ENCODE data around the gene GUCY1A1.

GRCh38 chr4:155690044-155690837 lies 23.6 kb downstream of the GUCY1A1 start:
- TF ChIP-seq EZH2 (IDR thresholded peaks at IDR 0.05; ENCODE audit: borderline replicate concordance, low read length) (no peak), CTCF (IDR thresholded peaks at IDR 0.05; ENCODE audit: low read length) (no peak)
